H9 (cell line): ENCODE data around the gene PKMYT1. TPM values are rescaled to one million over a fixed set of nuclear protein-coding genes. Genes with fewer than 3 reads are reported as not detected.

Source experiments
- DNase-seq: peaks from one replicate; pipeline ENCODE4 v3.0.0-alpha.2; 2017
- H2AFZ ChIP-seq: one replicate; pipeline ENCODE4 v1.6.1; 2013; ENCODE audit warnings: mild to moderate bottlenecking, low read length, control low read depth, moderate library complexity
- H2AK5ac ChIP-seq: 2 replicates; pipeline ENCODE4 v1.6.1; 2013; ENCODE audit warnings: low read length, control low read depth, mixed read lengths; ENCODE audit not compliant: insufficient read length
- H2BK120ac ChIP-seq: one replicate; pipeline ENCODE4 v1.6.1; 2013; ENCODE audit warnings: low read depth, mild to moderate bottlenecking, low read length, control low read depth, inconsistent platforms; ENCODE audit not compliant: poor library complexity, severe bottlenecking
- H2BK12ac ChIP-seq: 2 replicates; pipeline ENCODE4 v1.6.1; 2013; ENCODE audit warnings: low read length, control low read depth, mixed read lengths, low read depth; ENCODE audit not compliant: insufficient read length
- H2BK15ac ChIP-seq: 2 replicates; pipeline ENCODE4 v1.6.1; 2013; ENCODE audit warnings: low read depth, low read length, control low read depth
- H2BK20ac ChIP-seq: one replicate; pipeline ENCODE4 v1.6.1; 2013; ENCODE audit warnings: low read depth, mild to moderate bottlenecking, low read length, control low read depth, inconsistent platforms; ENCODE audit not compliant: poor library complexity, severe bottlenecking
- H2BK5ac ChIP-seq: 2 replicates; pipeline ENCODE4 v1.6.1; 2013; ENCODE audit warnings: low read length, control low read depth, mixed read lengths; ENCODE audit not compliant: insufficient read length
- H3K14ac ChIP-seq: 2 replicates; pipeline ENCODE4 v1.6.1; 2013; ENCODE audit warnings: low read length, control low read depth; ENCODE audit not compliant: insufficient read depth
- H3K18ac ChIP-seq: 2 replicates; pipeline ENCODE4 v1.6.1; 2013; ENCODE audit warnings: low read depth, mild to moderate bottlenecking, mixed read lengths, low read length, control low read depth; ENCODE audit not compliant: insufficient read length
- H3K23ac ChIP-seq: 2 replicates; pipeline ENCODE4 v1.6.1; 2013; ENCODE audit warnings: low read length, control low read depth, mixed read lengths, low read depth; ENCODE audit not compliant: insufficient read length
- H3K23me2 ChIP-seq: 2 replicates; pipeline ENCODE4 v1.6.1; 2013; ENCODE audit warnings: low read depth, mild to moderate bottlenecking, mixed read lengths, low read length, control low read depth; ENCODE audit not compliant: insufficient read length, poor library complexity, severe bottlenecking
- H3K27ac ChIP-seq: 2 replicates; pipeline ENCODE4 v1.5.1; 2013; ENCODE audit warnings: low read length, control low read depth, mixed read lengths, low read depth; ENCODE audit not compliant: insufficient read length
- H3K27me3 ChIP-seq: 2 replicates; pipeline ENCODE4 v1.6.1; 2013; ENCODE audit warnings: low read length, control low read depth, inconsistent platforms; ENCODE audit not compliant: insufficient read depth
- H3K4ac ChIP-seq: 2 replicates; pipeline ENCODE4 v1.6.1; 2013; ENCODE audit warnings: low read depth, mild to moderate bottlenecking, control low read depth, inconsistent platforms, low read length, moderate library complexity
- H3K4me1 ChIP-seq: 2 replicates; pipeline ENCODE4 v1.6.1; 2013; ENCODE audit warnings: low read length, control low read depth, inconsistent platforms; ENCODE audit not compliant: insufficient read depth
- H3K4me2 ChIP-seq: 2 replicates; pipeline ENCODE4 v1.6.1; 2013; ENCODE audit warnings: low read length, control low read depth, mixed read lengths; ENCODE audit not compliant: insufficient read length, insufficient read depth
- H3K56ac ChIP-seq: 2 replicates; pipeline ENCODE4 v1.6.1; 2013; ENCODE audit warnings: low read depth, mild to moderate bottlenecking, mixed read lengths, low read length, control low read depth; ENCODE audit not compliant: insufficient read length
- H3K79me1 ChIP-seq: 2 replicates; pipeline ENCODE4 v1.6.1; 2013; ENCODE audit warnings: low read depth, mild to moderate bottlenecking, moderate library complexity, low read length, control low read depth, inconsistent platforms; ENCODE audit not compliant: insufficient read depth, poor library complexity, severe bottlenecking
- H3K79me2 ChIP-seq: 2 replicates; pipeline ENCODE4 v1.6.1; 2013; ENCODE audit warnings: low read length, control low read depth, inconsistent platforms; ENCODE audit not compliant: insufficient read depth
- H3K9ac ChIP-seq: 2 replicates; pipeline ENCODE4 v1.6.1; 2013; ENCODE audit warnings: low read length, control low read depth, mixed read lengths; ENCODE audit not compliant: insufficient read length; ENCODE audit errors: extremely low read depth
- H3K9me3 ChIP-seq: one replicate; pipeline ENCODE4 v1.6.1; 2013; ENCODE audit warnings: low read depth, low read length, inconsistent platforms; ENCODE audit not compliant: control insufficient read depth
- H3T11ph ChIP-seq: one replicate; pipeline ENCODE4 v1.6.1; 2013; ENCODE audit warnings: mild to moderate bottlenecking, low read length, control low read depth, inconsistent platforms
- H4K20me1 ChIP-seq: one replicate; pipeline ENCODE4 v1.6.1; 2013; ENCODE audit not compliant: control insufficient read depth, insufficient read length, insufficient read depth
- H4K5ac ChIP-seq: 2 replicates; pipeline ENCODE4 v1.6.1; 2013; ENCODE audit warnings: low read depth, mild to moderate bottlenecking, mixed read lengths, low read length, control low read depth; ENCODE audit not compliant: insufficient read length
- H4K8ac ChIP-seq: replicated peaks from 2 replicates; pipeline ENCODE4 v1.6.1; 2013; ENCODE audit warnings: low read length, control low read depth, mixed read lengths, low read depth; ENCODE audit not compliant: insufficient read length
- H4K91ac ChIP-seq: 2 replicates; pipeline ENCODE4 v1.6.1; 2013; ENCODE audit warnings: low read depth, mild to moderate bottlenecking, moderate library complexity, mixed read lengths, low read length, control low read depth; ENCODE audit not compliant: insufficient read length
- H3K27ac Mint-ChIP-seq, 3 experiments: 2 replicates in 2 of 3; 3 replicates in 1 of 3; pipeline ENCODE4 v1.8.0; 2020 to 2021; ENCODE audit warnings: mixed read lengths in 3 of 3, mild to moderate bottlenecking in 1 of 3, moderate library complexity in 1 of 3
- H3K27me3 Mint-ChIP-seq: 2 replicates; pipeline ENCODE4 v1.8.0; 2021; ENCODE audit warnings: low read depth, mild to moderate bottlenecking, moderate library complexity, mixed read lengths
- H3K36me3 Mint-ChIP-seq, 3 experiments: 2 replicates in 2 of 3; 3 replicates in 1 of 3; pipeline ENCODE4 v1.8.0; 2020 to 2021; ENCODE audit warnings: low read depth in 3 of 3, mixed read lengths in 3 of 3; ENCODE audit not compliant: insufficient read depth in 1 of 3
- H3K4me1 Mint-ChIP-seq, 2 experiments: 2 replicates each; pipeline ENCODE4 v1.8.0; 2020; ENCODE audit warnings: mixed read lengths in 2 of 2
- H3K4me3 Mint-ChIP-seq, 2 experiments: 2 replicates in 1 of 2; 3 replicates in 1 of 2; pipeline ENCODE4 v1.8.0; 2020 to 2021; ENCODE audit warnings: mild to moderate bottlenecking in 2 of 2, mixed read lengths in 2 of 2, moderate library complexity in 1 of 2
- H3K9me3 Mint-ChIP-seq, 2 experiments: 2 replicates in 1 of 2; 3 replicates in 1 of 2; pipeline ENCODE4 v1.8.0; 2020; ENCODE audit warnings: mild to moderate bottlenecking in 2 of 2, mixed read lengths in 2 of 2, moderate library complexity in 1 of 2
- CTCF ChIP-seq: fragments of 200-600 bp; sonication (generic); conservative IDR thresholded peaks from 3 replicates; pipeline ENCODE4 v1.8.0; 2021; ENCODE audit warnings: antibody characterized with exemption, mild to moderate bottlenecking
- WGBS: extraction: QIAGEN DNeasy Blood & Tissue Kit; methylation state at CpG from one replicate; pipeline ENCODE4 v1.1.7; 2013; ENCODE audit warnings: missing lambda C conversion rate, low lambda C conversion rate, mixed read lengths; ENCODE audit not compliant: insufficient read length; ENCODE audit errors: extremely low coverage; 5-methylcytosine and 5-hydroxymethylcytosine counted together
- total RNA-seq: library from RNA; stranded (reverse); gene quantifications from 2 replicates; pipeline ENCODE4 v1.2.1, GENCODE V29; 2021

The PKMYT1 gene
- total RNA-seq, 1 experiment from 2014 or later: 114 TPM

- no CpG with 5 or more reads among the region's 22 CpGs for WGBS
- no peak for DNase-seq
Observed at GRCh38 chr16:2933701-2934100, 46.5 kb downstream of the PKMYT1 start.

More at GRCh38 chr16:2933701-2934100, 46.5 kb downstream of the PKMYT1 start:
- no peak overlapping the region for H2BK5ac ChIP-seq
- H2BK120ac ChIP-seq: no peak overlapping the region
- no peak overlapping the region for H4K8ac ChIP-seq
- H3K4me2 ChIP-seq: no peak overlapping the region
- Mint-ChIP-seq H3K9me3 (no peaks in the 10 kb centered on the region), H3K4me3 (no peak overlapping the region), H3K4me1 (peaks cover 5% of the 10 kb centered on the region in 2 experiments), H3K27me3 (no peaks in the 10 kb centered on the region), H3K36me3 (peaks cover 5 to 16% (median 7%) of the 10 kb centered on the region in 3 experiments), H3K27ac (no peak overlapping the region)
- TF ChIP-seq CTCF: no peak
- H3K56ac ChIP-seq: no peak overlapping the region
- no peak overlapping the region for H4K91ac ChIP-seq
- H3K79me2 ChIP-seq: no peaks in the 10 kb centered on the region
- H2BK15ac ChIP-seq: no peak overlapping the region
- no peak overlapping the region for H3K14ac ChIP-seq
- H3K9ac ChIP-seq: no peak overlapping the region
- no peak overlapping the region for H3T11ph ChIP-seq
- H3K9me3 ChIP-seq: no peaks in the 10 kb centered on the region
- H3K79me1 ChIP-seq: no peaks in the 10 kb centered on the region
- no peaks in the 10 kb centered on the region for H3K4me1 ChIP-seq
- H3K18ac ChIP-seq: no peak overlapping the region
- H2BK12ac ChIP-seq: no peak overlapping the region
- no peak overlapping the region for H2AFZ ChIP-seq
- H2BK20ac ChIP-seq: no peak overlapping the region
- H4K5ac ChIP-seq: no peak overlapping the region
- H4K20me1 ChIP-seq: no peaks in the 10 kb centered on the region
- H3K23ac ChIP-seq: no peak overlapping the region
- no peak overlapping the region for H2AK5ac ChIP-seq
- H3K27ac ChIP-seq: no peak overlapping the region
- H3K27me3 ChIP-seq: no peaks in the 10 kb centered on the region
- H3K4ac ChIP-seq: no peak overlapping the region
- H3K23me2 ChIP-seq: no peaks in the 10 kb centered on the region
